ENCODE data around the gene COMMD1.

The COMMD1 gene

DNA sequence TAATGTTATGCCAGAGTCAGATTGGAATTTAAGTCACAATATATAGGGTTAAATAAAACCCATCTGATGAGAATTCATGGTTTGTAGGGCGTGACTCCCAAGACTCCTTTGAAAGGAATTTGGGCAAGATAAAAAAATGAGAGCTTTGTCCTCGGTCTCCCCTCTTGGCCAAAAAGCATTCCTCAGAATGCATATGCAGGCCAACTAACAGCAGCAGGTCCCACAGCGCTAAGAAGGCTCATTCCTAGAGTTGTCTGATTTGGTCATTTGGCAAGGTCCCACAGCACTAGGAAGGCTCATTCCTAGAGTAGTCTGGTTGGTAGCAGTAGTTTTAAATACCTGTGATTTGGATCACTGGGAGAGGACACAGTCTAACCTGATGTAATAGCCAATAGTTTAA is 184.2 kb downstream of the COMMD1 start:
- Histone ChIP-seq H3K27me3 (no peaks in the 10 kb centered on the region), H3K4me2 (no peak overlapping the region), H3K27ac (no peak overlapping the region), H3K36me3 (no peaks in the 10 kb centered on the region), H3K4me3 (no peak overlapping the region), H4K20me1 (no peaks in the 10 kb centered on the region), H3K9me3 (peaks cover 13% of the 10 kb centered on the region; the same call in 1 of the 2 replicates), H3K4me1 (no peaks in the 10 kb centered on the region), H3K9ac (no peak overlapping the region)
- TF ChIP-seq Cebpa-rat (IDR thresholded peaks at IDR 0.05) = no peak

DNA sequence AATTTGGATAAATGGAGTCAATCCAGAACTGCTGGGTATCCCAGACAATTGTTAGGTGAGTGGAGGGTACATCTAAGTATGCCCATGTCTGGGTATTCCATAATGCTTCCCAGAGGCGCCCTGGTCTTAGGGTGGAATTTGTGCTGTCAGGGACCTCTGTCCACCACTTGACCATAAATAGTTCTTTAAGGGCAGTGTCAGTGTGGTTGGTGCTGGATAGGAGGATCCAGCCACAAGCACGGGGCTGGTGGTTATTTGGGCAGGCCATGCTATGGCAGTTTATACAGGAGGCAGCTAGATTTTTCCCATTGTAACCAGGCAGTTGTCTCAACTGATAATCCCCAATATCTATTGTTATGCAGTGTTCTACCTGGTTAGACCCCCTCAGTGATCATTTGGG is 186.0 kb downstream of the COMMD1 start:
- Histone ChIP-seq H3K27me3 (no peaks in the 10 kb centered on the region), H4K20me1 (no peaks in the 10 kb centered on the region), H3K9me3 (peaks cover 13% of the 10 kb centered on the region; the same call in 1 of the 2 replicates), H3K4me2 (no peak overlapping the region), H3K4me3 (no peak overlapping the region), H3K9ac (no peak overlapping the region), H3K36me3 (no peaks in the 10 kb centered on the region), H3K27ac (no peak overlapping the region), H3K4me1 (no peaks in the 10 kb centered on the region)
- TF ChIP-seq Cebpa-rat (IDR thresholded peaks at IDR 0.05) = no peak

DNA sequence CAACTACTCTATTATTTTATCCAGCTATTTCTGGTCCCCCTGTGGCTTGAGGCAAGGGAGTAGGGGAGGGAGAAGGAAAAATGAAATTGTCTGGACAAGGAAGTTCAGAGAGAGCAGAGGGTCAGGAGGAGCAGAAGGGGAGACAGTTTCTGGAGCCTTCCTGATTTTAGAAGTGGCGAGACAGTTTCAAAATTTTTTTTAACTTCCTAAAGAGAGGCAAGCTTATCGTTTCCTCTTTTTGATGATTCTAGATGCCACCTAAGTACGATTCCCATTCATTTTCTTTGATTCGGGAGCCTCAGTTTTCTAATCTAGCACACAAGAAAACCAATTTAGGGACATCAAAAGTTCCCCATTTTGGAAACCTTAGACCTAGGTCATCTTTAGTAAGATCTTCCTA is 193.6 kb downstream of the COMMD1 start:
- H3K4me1 ChIP-seq = peaks cover 34% of the 10 kb centered on the region
- H4K20me1 ChIP-seq = no peaks in the 10 kb centered on the region
- no peaks in the 10 kb centered on the region for H3K36me3 ChIP-seq
- H3K9me3 ChIP-seq = no peaks in the 10 kb centered on the region
- peak overlapping the region; percentile 67 for H3K4me2 ChIP-seq
- 0 out of 2 replicates have a peak overlapping the region, but pooled peaks have one; percentile 26 for H3K9ac ChIP-seq
- no peak overlapping the region; the same call in 1 of the 2 replicates for H3K4me3 ChIP-seq
- TF ChIP-seq Cebpa-rat (IDR thresholded peaks at IDR 0.05) = no peak
- peak overlapping the region; percentile 39 for H3K27ac ChIP-seq
- no peaks in the 10 kb centered on the region for H3K27me3 ChIP-seq

DNA sequence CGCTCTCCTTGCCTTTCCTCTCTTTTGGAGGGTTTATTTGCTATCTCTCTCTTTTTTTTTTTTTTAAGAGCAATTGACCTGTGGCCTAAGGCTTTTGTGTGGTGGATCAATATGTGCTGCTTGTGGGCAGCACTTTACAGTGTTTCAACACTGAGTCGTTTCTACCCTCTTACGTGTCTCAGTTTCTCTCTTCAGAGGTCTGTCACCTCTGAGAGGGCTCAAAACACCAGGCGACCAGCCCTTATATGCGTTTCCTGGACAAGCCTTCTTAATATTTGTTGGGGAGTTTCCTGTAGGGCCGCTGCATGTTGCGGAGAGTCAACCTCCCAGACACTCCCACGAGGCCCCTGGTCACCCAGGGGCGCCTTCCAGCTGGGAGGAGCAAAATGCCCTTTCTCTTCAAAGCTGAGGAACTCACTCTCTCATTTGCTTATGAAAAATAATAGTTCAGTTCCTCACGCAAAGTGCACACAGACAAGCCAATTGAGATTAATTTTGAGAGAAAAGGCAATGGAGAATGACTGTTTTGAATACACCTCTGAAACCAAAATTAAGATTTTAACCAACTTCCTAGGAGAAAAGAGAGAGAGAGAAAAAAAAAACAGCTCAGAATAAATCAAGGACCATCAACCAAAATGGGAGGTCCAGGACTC is 194.2 kb downstream of the COMMD1 start:
- TF ChIP-seq Cebpa-rat (IDR thresholded peaks at IDR 0.05) = no peak

DNA sequence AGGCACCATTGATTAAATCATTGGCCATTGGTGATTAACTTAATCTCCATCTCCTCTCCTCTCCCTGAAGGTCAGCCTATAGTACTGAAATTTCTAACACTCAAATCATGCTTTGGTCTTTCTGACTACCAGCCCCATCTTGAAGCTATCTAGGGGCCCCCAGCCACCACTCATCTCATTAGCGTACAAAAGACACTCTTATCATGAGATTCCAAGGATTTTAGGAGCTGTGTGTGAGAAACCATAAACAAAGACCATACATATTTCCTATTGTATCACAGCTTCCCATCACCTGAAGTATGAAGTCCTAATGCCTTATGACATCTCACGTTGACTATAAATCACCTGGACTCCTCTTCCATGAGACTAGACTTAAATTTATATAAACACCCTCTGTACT is 196.4 kb downstream of the COMMD1 start:
- no peaks in the 10 kb centered on the region for H3K9me3 ChIP-seq
- H3K4me2 ChIP-seq = no peak overlapping the region
- H3K36me3 ChIP-seq = no peaks in the 10 kb centered on the region
- H3K27me3 ChIP-seq = no peaks in the 10 kb centered on the region
- no peak overlapping the region for H3K4me3 ChIP-seq
- H3K27ac ChIP-seq = no peak overlapping the region
- no peaks in the 10 kb centered on the region for H4K20me1 ChIP-seq
- TF ChIP-seq Cebpa-rat (IDR thresholded peaks at IDR 0.05) = no peak
- H3K4me1 ChIP-seq = peaks cover 34% of the 10 kb centered on the region
- no peak overlapping the region for H3K9ac ChIP-seq

More for the DNA sequence above, 194.2 kb downstream of the COMMD1 start:
- no peaks in the 10 kb centered on the region for H4K20me1 ChIP-seq
- peak overlapping the region; percentile 39 for H3K27ac ChIP-seq
- no peak overlapping the region for H3K4me3 ChIP-seq
- H3K36me3 ChIP-seq = no peaks in the 10 kb centered on the region
- H3K9me3 ChIP-seq = no peaks in the 10 kb centered on the region
- H3K4me1 ChIP-seq = peaks cover 34% of the 10 kb centered on the region
- H3K27me3 ChIP-seq = no peaks in the 10 kb centered on the region
- H3K4me2 ChIP-seq = peak overlapping the region; percentile 67
- peak overlapping the region; percentile 1; the same call in 1 of the 2 replicates for H3K9ac ChIP-seq

DNA sequence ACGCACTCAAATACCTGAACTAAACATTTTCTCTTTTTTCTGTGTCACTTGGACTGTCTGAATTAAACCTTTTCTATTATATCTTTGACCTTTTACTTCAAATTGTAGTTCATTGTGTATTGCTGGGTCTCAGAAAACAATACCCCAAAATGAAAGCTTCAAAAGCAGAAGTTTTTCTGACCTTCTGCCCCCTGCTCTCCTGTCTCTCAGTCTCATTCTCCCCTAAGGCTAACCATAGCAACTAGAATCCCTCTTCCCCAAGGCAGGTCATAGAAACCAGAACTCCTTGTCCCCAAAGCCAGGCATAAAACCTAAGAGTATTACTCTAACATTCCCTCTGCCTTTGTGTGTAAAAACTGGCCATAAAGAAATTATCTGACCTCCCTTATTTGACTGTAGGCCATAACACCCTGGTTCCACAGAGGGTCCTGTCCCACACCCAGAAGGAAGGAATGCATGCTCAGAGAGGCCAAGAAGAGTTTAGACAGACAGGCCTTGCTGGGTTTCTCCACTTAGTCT is 197.0 kb downstream of the COMMD1 start:
- Histone ChIP-seq H3K27me3 (no peaks in the 10 kb centered on the region), H3K27ac (0 out of 2 replicates have a peak overlapping the region, but pooled peaks have one; percentile 15), H3K4me3 (no peak overlapping the region), H3K9me3 (no peaks in the 10 kb centered on the region), H3K4me1 (peaks cover 28% of the 10 kb centered on the region), H3K36me3 (no peaks in the 10 kb centered on the region), H3K4me2 (no peak overlapping the region), H4K20me1 (no peaks in the 10 kb centered on the region), H3K9ac (no peak overlapping the region)
- TF ChIP-seq Cebpa-rat (IDR thresholded peaks at IDR 0.05) = no peak

DNA sequence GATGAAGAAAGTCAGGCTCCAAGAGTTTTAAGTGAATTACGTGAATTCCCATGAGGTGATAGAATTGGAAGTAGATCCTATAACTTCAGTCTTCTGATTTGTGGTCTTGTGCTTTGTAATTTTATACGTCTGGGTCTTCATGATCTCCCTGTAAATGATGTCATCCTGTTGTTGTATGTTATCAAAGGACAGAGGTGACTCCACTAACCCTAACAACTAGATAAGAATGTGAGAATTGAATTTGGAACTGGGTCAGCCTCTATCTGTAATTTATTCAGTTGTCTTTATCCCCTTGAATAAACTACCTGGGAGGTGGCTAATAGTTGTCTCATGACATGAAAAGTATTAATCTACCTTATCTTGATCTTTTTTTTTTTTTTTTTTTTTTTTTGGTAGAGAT is 204.1 kb downstream of the COMMD1 start:
- no peak overlapping the region for H3K27ac ChIP-seq
- H3K9me3 ChIP-seq = no peaks in the 10 kb centered on the region
- H3K4me1 ChIP-seq = peaks cover 13% of the 10 kb centered on the region
- TF ChIP-seq Cebpa-rat (IDR thresholded peaks at IDR 0.05) = no peak
- no peak overlapping the region for H3K4me2 ChIP-seq
- no peak overlapping the region for H3K9ac ChIP-seq
- H3K27me3 ChIP-seq = no peaks in the 10 kb centered on the region
- H4K20me1 ChIP-seq = no peaks in the 10 kb centered on the region
- H3K4me3 ChIP-seq = no peak overlapping the region
- H3K36me3 ChIP-seq = no peaks in the 10 kb centered on the region

DNA sequence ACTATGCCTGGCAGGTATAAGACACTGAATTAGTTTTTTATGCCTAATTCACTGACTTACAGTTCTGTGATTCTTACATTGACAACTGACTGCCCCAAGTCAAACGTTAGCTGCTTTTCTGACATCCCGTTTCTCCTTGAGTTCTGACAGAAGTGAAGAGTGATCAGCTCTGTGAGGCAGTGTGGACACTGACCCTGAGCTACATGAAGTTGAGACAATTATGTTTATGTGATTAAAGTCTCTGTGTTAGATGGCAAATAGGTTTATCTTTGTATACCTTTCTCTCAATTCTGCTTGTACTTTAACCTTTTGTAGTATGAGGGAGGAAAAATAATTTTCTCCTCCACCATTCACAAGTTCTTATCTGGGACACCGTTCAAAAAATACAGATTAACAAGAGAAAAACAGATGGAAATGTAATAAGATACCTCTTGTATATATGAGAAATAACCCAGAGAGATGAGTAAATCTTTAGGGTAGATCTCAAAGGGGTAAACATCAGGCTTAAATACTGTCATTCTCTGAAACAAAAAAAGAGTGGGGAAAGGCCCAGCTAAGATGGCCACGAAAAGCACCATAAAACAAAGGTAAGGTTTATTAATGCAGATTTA is 205.0 kb downstream of the COMMD1 start:
- TF ChIP-seq Cebpa-rat (IDR thresholded peaks at IDR 0.05) = no peak

DNA sequence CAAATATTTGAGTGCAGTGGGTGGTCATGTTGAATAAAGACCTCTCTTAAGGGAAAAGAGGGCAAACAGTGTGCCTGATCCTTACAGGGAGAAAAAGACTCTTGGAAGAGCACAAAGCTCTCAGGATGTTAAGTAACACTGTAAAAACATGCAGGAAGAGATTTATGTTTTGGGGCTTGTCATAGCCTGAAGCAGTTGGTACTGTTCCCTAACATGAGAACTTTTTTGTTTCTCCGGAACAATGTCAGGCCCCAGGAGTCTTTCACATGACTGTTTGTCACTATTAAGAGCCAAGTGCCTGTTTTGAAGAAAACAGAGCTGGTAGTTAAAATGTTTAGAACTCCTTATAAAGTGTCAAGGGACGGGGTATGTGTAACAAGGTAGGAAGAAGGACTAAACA is 206.7 kb downstream of the COMMD1 start:
- H3K4me3 ChIP-seq = no peak overlapping the region
- no peak overlapping the region for H3K27ac ChIP-seq
- H4K20me1 ChIP-seq = no peaks in the 10 kb centered on the region
- TF ChIP-seq Cebpa-rat (IDR thresholded peaks at IDR 0.05) = no peak
- peak overlapping the region; percentile 4; the same call in 1 of the 2 replicates for H3K4me2 ChIP-seq
- peaks cover 32% of the 10 kb centered on the region for H3K4me1 ChIP-seq
- no peaks in the 10 kb centered on the region for H3K27me3 ChIP-seq
- no peaks in the 10 kb centered on the region for H3K36me3 ChIP-seq
- H3K9ac ChIP-seq = no peak overlapping the region
- no peaks in the 10 kb centered on the region for H3K9me3 ChIP-seq

More for the DNA sequence above, 205.0 kb downstream of the COMMD1 start:
- Histone ChIP-seq H3K27me3 (no peaks in the 10 kb centered on the region), H4K20me1 (no peaks in the 10 kb centered on the region), H3K36me3 (no peaks in the 10 kb centered on the region), H3K9me3 (no peaks in the 10 kb centered on the region), H3K27ac (no peak overlapping the region), H3K9ac (no peak overlapping the region), H3K4me1 (peaks cover 22% of the 10 kb centered on the region), H3K4me2 (no peak overlapping the region), H3K4me3 (no peak overlapping the region)

DNA sequence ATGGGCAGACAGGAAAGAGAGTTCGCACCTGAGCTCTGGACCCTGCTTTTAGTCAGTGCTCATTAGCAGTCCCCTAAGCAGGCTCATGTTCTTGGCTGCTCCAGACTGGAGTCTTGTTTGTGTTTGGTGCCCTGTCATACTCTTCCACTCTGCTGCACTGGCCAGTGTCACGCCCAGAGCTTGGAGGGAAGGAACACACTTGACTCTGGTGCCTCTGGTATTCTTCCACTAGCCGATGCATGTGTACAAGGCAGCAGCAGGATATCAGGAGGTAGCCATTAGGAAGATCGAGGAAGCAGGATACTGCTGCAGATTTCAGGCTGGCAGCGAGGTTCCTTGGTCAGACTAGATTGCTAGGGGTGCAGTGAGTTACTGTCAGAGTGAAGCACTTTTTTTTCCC is 209.1 kb downstream of the COMMD1 start:
- Histone ChIP-seq H3K9me3 (no peaks in the 10 kb centered on the region), H3K27ac (no peak overlapping the region), H3K4me3 (no peak overlapping the region), H3K4me2 (no peak overlapping the region), H3K27me3 (no peaks in the 10 kb centered on the region), H4K20me1 (no peaks in the 10 kb centered on the region), H3K36me3 (no peaks in the 10 kb centered on the region), H3K4me1 (peaks cover 56% of the 10 kb centered on the region), H3K9ac (no peak overlapping the region)
- no peak for TF ChIP-seq Cebpa-rat (IDR thresholded peaks at IDR 0.05)
